Measurements from ENCODE around the gene DENND2C. TPM values are rescaled to one million over a fixed set of nuclear protein-coding genes. Genes with fewer than 3 reads are reported as not detected.

DENND2C gene
- total and polyA plus RNA-seq, 2 of the 13 experiments (the other 11 are each of a cell fraction or from before 2014, with no cell fraction given): 0.08 to 0.33 TPM

DNA sequence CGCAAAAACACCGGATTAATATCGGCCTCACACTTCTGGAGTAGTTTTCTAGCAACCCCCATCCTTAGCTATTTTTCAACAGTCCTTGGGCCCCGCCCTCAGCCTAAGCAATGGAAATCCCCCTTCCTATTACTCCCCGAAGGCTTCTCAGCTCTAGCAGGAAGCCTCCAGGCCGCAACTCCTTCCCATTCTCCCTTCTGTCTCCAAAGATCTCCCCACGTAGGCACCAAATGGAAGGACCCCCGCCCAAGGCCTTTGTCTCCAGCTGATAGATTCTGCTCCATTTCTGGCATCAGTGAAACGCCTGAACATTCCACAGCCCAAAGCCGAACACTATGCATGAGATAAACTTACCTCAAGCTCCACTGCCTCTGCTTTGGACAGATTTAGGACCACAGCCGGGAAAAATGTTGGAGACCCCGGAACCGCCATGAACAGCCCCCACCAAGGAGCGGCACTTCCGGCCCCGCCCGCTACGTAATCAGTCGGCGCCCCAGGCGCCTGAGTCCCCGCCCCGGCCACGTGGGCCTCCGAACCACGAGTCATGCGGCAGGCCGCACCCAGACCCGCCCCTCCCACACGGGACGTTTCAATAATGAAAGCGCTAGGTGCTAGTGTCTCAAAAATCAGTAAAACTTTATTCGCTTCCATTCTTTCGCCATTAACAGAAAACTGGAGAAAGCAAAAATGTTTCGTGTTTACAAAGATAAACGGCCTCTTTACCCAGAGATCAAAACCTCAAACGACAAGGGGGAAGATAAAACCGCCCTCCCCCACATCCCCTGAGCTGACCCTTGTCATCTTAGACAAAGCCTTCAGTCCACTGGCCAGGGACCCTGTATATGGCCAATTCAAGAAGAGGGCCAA is 46.7 kb upstream of the DENND2C start, which contains the start of gene NRAS (continued):
- TF ChIP-seq, protein P1, sequence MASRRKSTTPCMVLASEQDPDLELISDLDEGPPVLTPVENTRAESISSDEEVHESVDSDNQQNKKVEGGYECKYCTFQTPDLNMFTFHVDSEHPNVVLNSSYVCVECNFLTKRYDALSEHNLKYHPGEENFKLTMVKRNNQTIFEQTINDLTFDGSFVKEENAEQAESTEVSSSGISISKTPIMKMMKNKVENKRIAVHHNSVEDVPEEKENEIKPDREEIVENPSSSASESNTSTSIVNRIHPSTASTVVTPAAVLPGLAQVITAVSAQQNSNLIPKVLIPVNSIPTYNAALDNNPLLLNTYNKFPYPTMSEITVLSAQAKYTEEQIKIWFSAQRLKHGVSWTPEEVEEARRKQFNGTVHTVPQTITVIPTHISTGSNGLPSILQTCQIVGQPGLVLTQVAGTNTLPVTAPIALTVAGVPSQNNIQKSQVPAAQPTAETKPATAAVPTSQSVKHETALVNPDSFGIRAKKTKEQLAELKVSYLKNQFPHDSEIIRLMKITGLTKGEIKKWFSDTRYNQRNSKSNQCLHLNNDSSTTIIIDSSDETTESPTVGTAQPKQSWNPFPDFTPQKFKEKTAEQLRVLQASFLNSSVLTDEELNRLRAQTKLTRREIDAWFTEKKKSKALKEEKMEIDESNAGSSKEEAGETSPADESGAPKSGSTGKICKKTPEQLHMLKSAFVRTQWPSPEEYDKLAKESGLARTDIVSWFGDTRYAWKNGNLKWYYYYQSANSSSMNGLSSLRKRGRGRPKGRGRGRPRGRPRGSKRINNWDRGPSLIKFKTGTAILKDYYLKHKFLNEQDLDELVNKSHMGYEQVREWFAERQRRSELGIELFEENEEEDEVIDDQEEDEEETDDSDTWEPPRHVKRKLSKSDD (CRISPR knock-in tag; IDR thresholded peaks at IDR 0.05; ENCODE audit: low read depth): 0 out of 2 replicates have a peak, but pooled peaks have one; percentile 17
- TF ChIP-seq, protein P2, sequence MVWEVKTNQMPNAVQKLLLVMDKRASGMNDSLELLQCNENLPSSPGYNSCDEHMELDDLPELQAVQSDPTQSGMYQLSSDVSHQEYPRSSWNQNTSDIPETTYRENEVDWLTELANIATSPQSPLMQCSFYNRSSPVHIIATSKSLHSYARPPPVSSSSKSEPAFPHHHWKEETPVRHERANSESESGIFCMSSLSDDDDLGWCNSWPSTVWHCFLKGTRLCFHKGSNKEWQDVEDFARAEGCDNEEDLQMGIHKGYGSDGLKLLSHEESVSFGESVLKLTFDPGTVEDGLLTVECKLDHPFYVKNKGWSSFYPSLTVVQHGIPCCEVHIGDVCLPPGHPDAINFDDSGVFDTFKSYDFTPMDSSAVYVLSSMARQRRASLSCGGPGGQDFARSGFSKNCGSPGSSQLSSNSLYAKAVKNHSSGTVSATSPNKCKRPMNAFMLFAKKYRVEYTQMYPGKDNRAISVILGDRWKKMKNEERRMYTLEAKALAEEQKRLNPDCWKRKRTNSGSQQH (CRISPR knock-in tag; IDR thresholded peaks at IDR 0.05; ENCODE audit: low read depth): 0 out of 2 replicates have a peak, but pooled peaks have one; percentile 32
- TF ChIP-seq, protein P3, sequence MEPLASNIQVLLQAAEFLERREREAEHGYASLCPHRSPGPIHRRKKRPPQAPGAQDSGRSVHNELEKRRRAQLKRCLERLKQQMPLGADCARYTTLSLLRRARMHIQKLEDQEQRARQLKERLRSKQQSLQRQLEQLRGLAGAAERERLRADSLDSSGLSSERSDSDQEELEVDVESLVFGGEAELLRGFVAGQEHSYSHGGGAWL (CRISPR knock-in tag; IDR thresholded peaks at IDR 0.05): peak; percentile 91; the same call in 1 of the 2 replicates
- TF ChIP-seq ZNF558 (CRISPR knock-in tag; IDR thresholded peaks at IDR 0.05; ENCODE audit: borderline replicate concordance) (no peak), RBM39 (IDR thresholded peaks at IDR 0.05; ENCODE audit: low read depth, low read length, poor library complexity, severe bottlenecking) (peak; percentile 59), ZNF562 (CRISPR knock-in tag; IDR thresholded peaks at IDR 0.05; ENCODE audit: borderline replicate concordance) (no peak), IRF2 (CRISPR knock-in tag; IDR thresholded peaks at IDR 0.05) (peak; percentile 86), SMAD9 (CRISPR knock-in tag; IDR thresholded peaks at IDR 0.05) (no peak), ZBTB7B (CRISPR knock-in tag; IDR thresholded peaks at IDR 0.05) (peak; percentile 75)
- TF ChIP-seq, protein P4, sequence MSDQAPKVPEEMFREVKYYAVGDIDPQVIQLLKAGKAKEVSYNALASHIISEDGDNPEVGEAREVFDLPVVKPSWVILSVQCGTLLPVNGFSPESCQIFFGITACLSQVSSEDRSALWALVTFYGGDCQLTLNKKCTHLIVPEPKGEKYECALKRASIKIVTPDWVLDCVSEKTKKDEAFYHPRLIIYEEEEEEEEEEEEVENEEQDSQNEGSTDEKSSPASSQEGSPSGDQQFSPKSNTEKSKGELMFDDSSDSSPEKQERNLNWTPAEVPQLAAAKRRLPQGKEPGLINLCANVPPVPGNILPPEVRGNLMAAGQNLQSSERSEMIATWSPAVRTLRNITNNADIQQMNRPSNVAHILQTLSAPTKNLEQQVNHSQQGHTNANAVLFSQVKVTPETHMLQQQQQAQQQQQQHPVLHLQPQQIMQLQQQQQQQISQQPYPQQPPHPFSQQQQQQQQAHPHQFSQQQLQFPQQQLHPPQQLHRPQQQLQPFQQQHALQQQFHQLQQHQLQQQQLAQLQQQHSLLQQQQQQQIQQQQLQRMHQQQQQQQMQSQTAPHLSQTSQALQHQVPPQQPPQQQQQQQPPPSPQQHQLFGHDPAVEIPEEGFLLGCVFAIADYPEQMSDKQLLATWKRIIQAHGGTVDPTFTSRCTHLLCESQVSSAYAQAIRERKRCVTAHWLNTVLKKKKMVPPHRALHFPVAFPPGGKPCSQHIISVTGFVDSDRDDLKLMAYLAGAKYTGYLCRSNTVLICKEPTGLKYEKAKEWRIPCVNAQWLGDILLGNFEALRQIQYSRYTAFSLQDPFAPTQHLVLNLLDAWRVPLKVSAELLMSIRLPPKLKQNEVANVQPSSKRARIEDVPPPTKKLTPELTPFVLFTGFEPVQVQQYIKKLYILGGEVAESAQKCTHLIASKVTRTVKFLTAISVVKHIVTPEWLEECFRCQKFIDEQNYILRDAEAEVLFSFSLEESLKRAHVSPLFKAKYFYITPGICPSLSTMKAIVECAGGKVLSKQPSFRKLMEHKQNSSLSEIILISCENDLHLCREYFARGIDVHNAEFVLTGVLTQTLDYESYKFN (CRISPR knock-in tag; conservative IDR thresholded peaks at IDR 0.05): no peak
- TF ChIP-seq, protein P5, sequence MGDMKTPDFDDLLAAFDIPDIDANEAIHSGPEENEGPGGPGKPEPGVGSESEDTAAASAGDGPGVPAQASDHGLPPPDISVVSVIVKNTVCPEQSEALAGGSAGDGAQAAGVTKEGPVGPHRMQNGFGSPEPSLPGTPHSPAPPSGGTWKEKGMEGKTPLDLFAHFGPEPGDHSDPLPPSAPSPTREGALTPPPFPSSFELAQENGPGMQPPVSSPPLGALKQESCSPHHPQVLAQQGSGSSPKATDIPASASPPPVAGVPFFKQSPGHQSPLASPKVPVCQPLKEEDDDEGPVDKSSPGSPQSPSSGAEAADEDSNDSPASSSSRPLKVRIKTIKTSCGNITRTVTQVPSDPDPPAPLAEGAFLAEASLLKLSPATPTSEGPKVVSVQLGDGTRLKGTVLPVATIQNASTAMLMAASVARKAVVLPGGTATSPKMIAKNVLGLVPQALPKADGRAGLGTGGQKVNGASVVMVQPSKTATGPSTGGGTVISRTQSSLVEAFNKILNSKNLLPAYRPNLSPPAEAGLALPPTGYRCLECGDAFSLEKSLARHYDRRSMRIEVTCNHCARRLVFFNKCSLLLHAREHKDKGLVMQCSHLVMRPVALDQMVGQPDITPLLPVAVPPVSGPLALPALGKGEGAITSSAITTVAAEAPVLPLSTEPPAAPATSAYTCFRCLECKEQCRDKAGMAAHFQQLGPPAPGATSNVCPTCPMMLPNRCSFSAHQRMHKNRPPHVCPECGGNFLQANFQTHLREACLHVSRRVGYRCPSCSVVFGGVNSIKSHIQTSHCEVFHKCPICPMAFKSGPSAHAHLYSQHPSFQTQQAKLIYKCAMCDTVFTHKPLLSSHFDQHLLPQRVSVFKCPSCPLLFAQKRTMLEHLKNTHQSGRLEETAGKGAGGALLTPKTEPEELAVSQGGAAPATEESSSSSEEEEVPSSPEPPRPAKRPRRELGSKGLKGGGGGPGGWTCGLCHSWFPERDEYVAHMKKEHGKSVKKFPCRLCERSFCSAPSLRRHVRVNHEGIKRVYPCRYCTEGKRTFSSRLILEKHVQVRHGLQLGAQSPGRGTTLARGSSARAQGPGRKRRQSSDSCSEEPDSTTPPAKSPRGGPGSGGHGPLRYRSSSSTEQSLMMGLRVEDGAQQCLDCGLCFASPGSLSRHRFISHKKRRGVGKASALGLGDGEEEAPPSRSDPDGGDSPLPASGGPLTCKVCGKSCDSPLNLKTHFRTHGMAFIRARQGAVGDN (CRISPR knock-in tag; IDR thresholded peaks at IDR 0.05): peak; percentile 86
